Kidney (tissue), 14 donors: Measurements from ENCODE around the gene CLIC5. TPM values are rescaled to one million over a fixed set of nuclear protein-coding genes. Genes with fewer than 3 reads are reported as not detected.

ENCODE experiments used
- DNase-seq, 5 donors: peaks; one replicate each; pipeline ENCODE4 v3.0.0-alpha.2; 2013 to 2020
- FAIRE-seq: peaks from 2 replicates; lab custom pipeline; 2012; peaks lifted over from hg19 to GRCh38; lab: Jason Lieb, UNC
- H3K27ac ChIP-seq, 2 donors: one replicate each; pipeline ENCODE4 v1.7.0; 2013; ENCODE audit warnings: low read depth in 2 of 2, low read length in 2 of 2, inconsistent platforms in 1 of 2
- H3K27me3 ChIP-seq: one replicate; pipeline ENCODE4 v1.7.1; 2013; ENCODE audit warnings: low read length, inconsistent platforms; ENCODE audit not compliant: control insufficient read depth, insufficient read depth
- H3K36me3 ChIP-seq, 3 donors: one replicate each; pipeline versions ENCODE4 v1.7.0 to v1.7.1; 2013; ENCODE audit warnings: low read length in 3 of 3, control low read depth in 1 of 3, inconsistent platforms in 1 of 3; ENCODE audit not compliant: insufficient read depth in 3 of 3, control insufficient read depth in 2 of 3
- H3K4me1 ChIP-seq, 3 donors: one replicate each; pipeline versions ENCODE4 v1.7.0 to v1.7.1; 2013; ENCODE audit warnings: low read length in 3 of 3, inconsistent platforms in 1 of 3, low read depth in 1 of 3; ENCODE audit not compliant: control insufficient read depth in 2 of 3, insufficient read depth in 2 of 3
- H3K4me3 ChIP-seq, 3 donors: one replicate each; pipeline versions ENCODE4 v1.7.0 to v1.8.1; 2013; ENCODE audit warnings: low read length in 3 of 3, control low read depth in 1 of 3, inconsistent platforms in 1 of 3
- H3K9ac ChIP-seq, 3 donors: one replicate each; pipeline versions ENCODE4 v1.7.0 to v1.7.1; 2013; ENCODE audit warnings: low read length in 3 of 3, control low read depth in 1 of 3, inconsistent platforms in 1 of 3
- H3K9me3 ChIP-seq, 3 donors: one replicate each; pipeline versions ENCODE4 v1.7.0 to v1.7.1; 2013; ENCODE audit warnings: low read length in 3 of 3, control low read depth in 1 of 3, inconsistent platforms in 1 of 3; ENCODE audit not compliant: control insufficient read depth in 2 of 3, insufficient read depth in 1 of 3
- intact Hi-C: fragments of 100-400 bp; cut with DNase I; formaldehyde crosslinking; loops from one replicate; pipeline ENCODE4 v1.11.1; 2022
- polyA plus RNA-seq: library from polyadenylated mRNA; stranded (reverse); fragments of 350-450 nt; fragmentation: Illumina TruSeq; extraction: RNeasy Lipid Tissue Mini Kit (QIAGEN cat#74804); gene quantifications from one replicate; pipeline ENCODE4 v1.2.3, GENCODE V29; 2014; ENCODE audit warnings: low read depth, low replicate concordance; ENCODE audit not compliant: insufficient read depth
- total RNA-seq: library from RNA; stranded (reverse); fragmentation: NEBNext Ultra II Directional; extraction: Animal tissue kit (Norgen Biotek cat#: 25700); gene quantifications from one replicate; pipeline ENCODE4 v1.2.1, GENCODE V29; 2021
- TF ChIP-seq, protein P1 (sequence below): IDR thresholded peaks from 3 replicates; pipeline ENCODE4 v1.5.1; 2012; ENCODE audit warnings: mild to moderate bottlenecking, moderate library complexity, borderline replicate concordance; ENCODE audit not compliant: insufficient read depth; ENCODE audit errors: extremely low read depth
- donor health status: control.
- donor health status: control.
- donor health status: control.
- donor health status: control.
- donor health status: control.
- donor health status: DM: yes; HTN: yes; CAD: no.
- donor health status: Normal renal cell carcinoma (clear cell type).

Gene CLIC5
- total and polyA plus RNA-seq, 2 donors from 2014 or later = 7.4 to 54.3 TPM

DNA sequence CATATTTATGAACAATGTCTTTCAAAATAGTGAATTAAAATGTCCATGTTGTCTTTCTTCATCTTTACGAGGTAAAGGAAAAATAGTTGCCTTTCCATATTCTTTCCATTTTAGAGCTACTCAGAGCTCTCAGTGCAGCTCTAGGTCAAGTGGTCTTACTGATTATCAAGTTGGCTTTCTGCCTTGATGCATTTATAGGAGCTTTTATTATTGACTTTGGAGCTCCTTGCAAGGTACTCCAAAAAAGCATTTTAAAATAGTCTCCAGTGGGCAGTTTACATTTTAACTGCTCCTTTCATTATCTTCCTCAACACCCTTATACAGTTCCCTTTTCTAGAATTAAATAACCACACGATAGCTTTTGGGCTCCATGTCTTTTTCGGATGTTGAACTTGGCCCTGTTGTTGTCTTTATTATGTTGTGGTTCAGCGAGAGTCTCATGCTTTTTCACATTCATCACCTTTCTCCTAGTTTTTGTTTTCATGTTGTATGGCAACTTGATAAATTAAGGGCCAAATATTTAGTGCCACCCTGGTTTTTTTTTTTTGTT lies 122.9 kb downstream of the CLIC5 start:
- Histone ChIP-seq H3K4me1 (no peaks in the 10 kb centered on the region), H3K9ac (no peak overlapping the region), H3K27me3 (no peaks in the 10 kb centered on the region), H3K9me3 (no peaks in the 10 kb centered on the region), H3K4me3 (no peak overlapping the region), H3K27ac (no peak overlapping the region), H3K36me3 (no peaks in the 10 kb centered on the region)
- DNase-seq (no peak), FAIRE-seq (no peak)
- TF ChIP-seq, protein P1, sequence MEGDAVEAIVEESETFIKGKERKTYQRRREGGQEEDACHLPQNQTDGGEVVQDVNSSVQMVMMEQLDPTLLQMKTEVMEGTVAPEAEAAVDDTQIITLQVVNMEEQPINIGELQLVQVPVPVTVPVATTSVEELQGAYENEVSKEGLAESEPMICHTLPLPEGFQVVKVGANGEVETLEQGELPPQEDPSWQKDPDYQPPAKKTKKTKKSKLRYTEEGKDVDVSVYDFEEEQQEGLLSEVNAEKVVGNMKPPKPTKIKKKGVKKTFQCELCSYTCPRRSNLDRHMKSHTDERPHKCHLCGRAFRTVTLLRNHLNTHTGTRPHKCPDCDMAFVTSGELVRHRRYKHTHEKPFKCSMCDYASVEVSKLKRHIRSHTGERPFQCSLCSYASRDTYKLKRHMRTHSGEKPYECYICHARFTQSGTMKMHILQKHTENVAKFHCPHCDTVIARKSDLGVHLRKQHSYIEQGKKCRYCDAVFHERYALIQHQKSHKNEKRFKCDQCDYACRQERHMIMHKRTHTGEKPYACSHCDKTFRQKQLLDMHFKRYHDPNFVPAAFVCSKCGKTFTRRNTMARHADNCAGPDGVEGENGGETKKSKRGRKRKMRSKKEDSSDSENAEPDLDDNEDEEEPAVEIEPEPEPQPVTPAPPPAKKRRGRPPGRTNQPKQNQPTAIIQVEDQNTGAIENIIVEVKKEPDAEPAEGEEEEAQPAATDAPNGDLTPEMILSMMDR = no peak
- intact Hi-C loops = no loop called here

- Histone ChIP-seq H3K9ac (no peak overlapping the region), H3K36me3 (no peaks in the 10 kb centered on the region), H3K27me3 (no peaks in the 10 kb centered on the region), H3K9me3 (no peaks in the 10 kb centered on the region), H3K27ac (no peak overlapping the region), H3K4me3 (no peak overlapping the region), H3K4me1 (no peaks in the 10 kb centered on the region)
- FAIRE-seq (no peak), DNase-seq (no peak)
- intact Hi-C loops = no loop called here
- TF ChIP-seq, protein P1 = no peak
Measured at GRCh38 chr6:45892196-45892595, 123.5 kb downstream of the CLIC5 start.

DNA sequence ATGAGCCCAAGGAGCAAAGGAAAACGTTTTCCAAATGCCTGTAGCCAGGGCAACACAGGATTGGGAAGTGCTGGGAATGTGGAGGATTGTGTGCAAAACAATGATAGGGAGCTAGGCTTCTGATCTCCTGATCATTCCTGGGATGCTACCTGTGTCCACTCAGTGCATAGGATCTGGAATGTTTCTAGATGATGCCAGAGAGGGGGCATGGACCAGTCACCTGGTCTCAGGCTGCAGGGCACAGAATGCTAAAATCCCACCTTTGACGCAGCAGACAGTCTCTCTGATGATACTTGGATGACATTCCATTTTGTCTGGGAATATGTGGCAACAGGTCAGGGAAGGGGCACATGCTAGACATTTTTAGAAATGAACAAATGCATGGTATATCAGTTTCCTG lies 128.9 kb downstream of the CLIC5 start:
- TF ChIP-seq, protein P1 = no peak
- Histone ChIP-seq H3K27me3 (no peaks in the 10 kb centered on the region), H3K4me3 (no peak overlapping the region), H3K4me1 (no peaks in the 10 kb centered on the region), H3K9me3 (no peaks in the 10 kb centered on the region), H3K9ac (no peak overlapping the region), H3K27ac (no peak overlapping the region), H3K36me3 (no peaks in the 10 kb centered on the region)
- FAIRE-seq = no peak
- intact Hi-C loops = no loop called here
- no peak for DNase-seq

- TF ChIP-seq, protein P1 = no peak
Measured at GRCh38 chr6:45884336-45884735, 131.3 kb downstream of the CLIC5 start.

More at GRCh38 chr6:45884336-45884735, 131.3 kb downstream of the CLIC5 start:
- Histone ChIP-seq H3K9ac (no peak overlapping the region), H3K4me1 (no peaks in the 10 kb centered on the region), H3K36me3 (no peaks in the 10 kb centered on the region), H3K9me3 (no peaks in the 10 kb centered on the region), H3K27me3 (no peaks in the 10 kb centered on the region), H3K27ac (no peak overlapping the region), H3K4me3 (no peak overlapping the region)
- intact Hi-C loops = no loop called here
- no peak for FAIRE-seq
- DNase-seq = no peak
